GM18526 (cell line): Measurements from ENCODE around the gene CDK5RAP1.

Source experiments
- POLR2A ChIP-seq: IDR thresholded peaks from 3 replicates; pipeline ENCODE4 v1.6.1; 2011; ENCODE audit not compliant: insufficient read length; ENCODE audit errors: extremely low read depth

The CDK5RAP1 gene

GRCh38 chr20:33401921-33402369, 626 bp upstream of the CDK5RAP1 start:
- no peak for TF ChIP-seq POLR2A

- no peak for TF ChIP-seq POLR2A
Observed at GRCh38 chr20:33400812-33401183, 521 bp downstream of the CDK5RAP1 start.

DNA sequence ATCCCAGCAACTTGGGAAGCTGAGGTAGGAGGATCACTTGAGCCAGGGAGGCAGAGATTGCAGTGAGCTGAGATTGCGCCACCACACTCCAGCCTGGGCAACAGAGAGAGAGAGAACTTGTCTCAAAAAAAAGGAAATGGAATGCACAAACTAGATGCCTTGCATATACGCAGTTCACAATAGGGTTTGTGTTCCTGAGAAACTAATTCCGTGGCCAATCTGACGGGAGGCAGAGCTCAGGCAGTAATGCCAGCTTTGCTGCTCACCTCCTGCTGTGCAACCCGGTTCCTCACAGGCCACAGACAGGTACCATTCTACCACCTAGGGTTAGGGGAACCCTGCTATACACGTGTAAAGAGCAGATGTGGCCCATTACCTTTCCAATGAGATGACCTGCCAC, 1.4 kb downstream of the CDK5RAP1 start:
- TF ChIP-seq POLR2A = no peak

DNA sequence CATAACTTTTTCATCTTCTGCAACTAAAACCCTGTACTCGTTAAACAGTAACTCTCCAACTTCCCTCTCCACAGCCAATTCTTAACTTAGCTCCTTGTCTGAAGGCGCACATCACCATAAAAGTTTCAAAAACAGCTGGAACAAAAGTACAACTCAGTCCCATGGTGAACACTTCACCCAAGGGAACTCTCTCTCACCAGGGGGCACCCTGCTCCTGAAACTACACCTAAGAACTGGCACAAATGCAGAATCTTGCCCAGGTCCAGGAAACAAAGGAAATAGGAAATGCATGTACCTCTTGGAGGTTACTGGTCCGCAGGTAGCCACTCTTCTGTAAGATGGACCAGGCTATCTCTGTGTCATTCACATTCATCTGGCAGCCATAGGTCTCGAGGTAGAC, 6.6 kb downstream of the CDK5RAP1 start:
- no peak for TF ChIP-seq POLR2A

DNA sequence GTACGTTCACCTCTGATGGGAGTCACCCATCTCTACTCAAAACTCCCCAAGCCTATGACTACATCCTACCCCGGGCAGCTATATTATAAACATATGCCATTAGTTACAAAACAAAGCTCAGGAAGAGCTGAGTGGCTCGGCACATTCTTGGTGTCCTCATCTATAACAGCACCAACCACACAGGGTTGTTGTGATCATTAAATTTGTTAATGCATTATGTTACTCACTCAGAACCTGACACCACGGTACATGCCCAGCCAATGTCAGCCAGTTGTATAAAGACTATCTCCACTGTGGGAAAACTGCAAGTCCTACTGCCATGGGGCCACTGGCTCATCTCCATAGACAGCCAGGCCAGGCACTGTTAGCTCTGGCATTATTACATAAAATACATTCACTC, 7.7 kb downstream of the CDK5RAP1 start:
- no peak for TF ChIP-seq POLR2A

- no peak for TF ChIP-seq POLR2A
Observed at GRCh38 chr20:33391722-33392415, 9.4 kb downstream of the CDK5RAP1 start.

DNA sequence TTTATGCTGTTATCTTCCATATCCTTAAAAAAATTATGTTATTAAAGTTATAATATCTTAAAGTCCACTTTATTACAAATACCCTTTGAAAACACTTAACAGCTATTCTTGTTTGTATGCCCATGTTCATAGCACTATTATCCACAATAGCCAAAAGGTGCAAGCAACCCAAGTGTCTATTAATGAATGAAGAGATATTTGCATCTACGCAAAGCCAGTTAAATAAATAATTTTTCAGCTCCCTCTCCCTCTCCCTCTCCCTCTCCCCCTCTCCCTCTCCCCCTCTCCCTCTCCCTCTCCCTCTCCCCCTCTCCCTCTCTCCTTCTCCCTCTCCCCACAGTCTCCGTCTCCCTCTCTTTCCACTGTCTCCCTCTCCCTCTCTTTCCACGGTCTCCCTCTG, 13.1 kb downstream of the CDK5RAP1 start:
- no peak for TF ChIP-seq POLR2A

DNA sequence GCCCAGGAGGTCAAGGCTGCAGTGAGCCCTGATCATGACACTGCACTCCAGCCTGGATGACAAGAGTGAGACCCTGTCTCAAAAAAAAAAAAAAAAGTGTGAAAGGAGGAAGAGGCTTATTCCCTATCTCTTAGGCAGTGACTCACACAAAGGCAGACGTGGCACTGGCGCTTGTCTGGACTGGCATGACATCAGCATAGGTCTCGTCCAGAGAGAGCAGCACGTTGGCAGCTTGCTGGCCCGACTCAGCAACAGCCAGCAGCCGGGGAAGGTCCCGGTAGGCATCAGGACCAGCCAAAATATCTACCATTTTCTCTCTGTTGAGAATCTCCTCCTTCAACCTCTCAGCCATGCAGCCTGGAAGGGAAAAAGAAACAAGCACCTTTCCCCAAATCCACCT, 14.1 kb downstream of the CDK5RAP1 start:
- no peak for TF ChIP-seq POLR2A

DNA sequence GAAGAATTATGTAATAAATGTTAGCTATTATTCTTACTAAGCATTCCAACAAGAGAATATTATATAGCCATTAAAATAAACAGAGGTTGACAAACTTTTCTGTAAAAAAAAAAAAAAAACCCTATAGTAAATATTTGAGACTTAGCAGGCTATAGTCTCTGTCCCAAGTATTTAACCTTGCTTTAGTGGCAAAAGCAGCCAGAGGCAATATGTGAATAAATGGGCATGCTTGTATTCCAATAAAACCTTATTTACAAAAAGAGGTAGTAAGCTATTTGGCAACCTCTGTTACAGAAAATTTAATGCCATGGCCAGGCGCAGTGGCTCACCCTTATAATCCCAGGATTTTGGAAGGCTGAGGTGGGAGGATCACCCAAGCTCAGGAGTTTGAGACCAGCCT, 14.6 kb downstream of the CDK5RAP1 start:
- no peak for TF ChIP-seq POLR2A

DNA sequence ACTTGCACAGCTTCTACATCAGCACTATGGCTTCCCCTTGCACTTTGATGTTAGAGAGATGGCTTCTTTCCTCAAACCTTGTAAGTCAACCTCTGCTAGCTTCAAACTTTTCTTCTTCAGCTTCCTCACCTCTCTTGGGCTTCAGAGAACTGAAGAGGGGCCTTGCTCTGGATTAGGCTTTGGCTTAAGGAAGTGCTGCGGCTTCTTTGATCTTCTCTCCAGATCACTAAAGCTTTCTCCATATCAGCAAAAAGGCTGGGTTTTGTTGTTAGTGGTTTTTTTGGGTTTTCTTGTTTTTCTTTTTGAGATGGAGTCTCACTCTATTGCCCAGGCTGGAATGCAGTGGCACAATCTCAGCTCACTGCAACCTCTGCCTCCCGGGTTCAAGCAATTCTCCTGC, 24.0 kb downstream of the CDK5RAP1 start:
- TF ChIP-seq POLR2A = no peak

GRCh38 chr20:33373735-33374605, 27.3 kb downstream of the CDK5RAP1 start:
- TF ChIP-seq POLR2A = no peak

DNA sequence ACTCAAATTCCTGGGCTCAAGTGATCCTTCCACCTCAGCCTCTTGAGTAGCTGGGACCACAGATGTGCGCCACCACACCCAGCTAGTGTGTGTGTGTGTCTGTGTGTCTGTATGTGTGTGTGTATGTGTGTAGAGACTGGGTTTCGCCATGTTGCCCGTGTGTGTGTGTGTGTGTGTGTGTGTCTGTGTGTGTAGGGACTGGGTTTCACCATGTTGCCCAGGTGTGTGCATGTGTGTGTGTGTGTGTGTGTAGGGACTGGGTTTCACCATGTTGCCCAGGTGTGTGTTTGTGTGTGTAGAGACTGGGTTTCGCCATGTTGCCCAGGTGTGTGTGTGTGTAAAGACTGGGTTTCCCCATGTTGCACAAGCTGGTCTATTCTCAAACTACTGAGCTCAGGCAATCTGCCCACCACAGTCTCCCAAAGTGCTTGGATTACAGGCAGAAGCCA, 28.3 kb downstream of the CDK5RAP1 start:
- TF ChIP-seq POLR2A = no peak

GRCh38 chr20:33370291-33370690, 31.0 kb downstream of the CDK5RAP1 start:
- TF ChIP-seq POLR2A = no peak

DNA sequence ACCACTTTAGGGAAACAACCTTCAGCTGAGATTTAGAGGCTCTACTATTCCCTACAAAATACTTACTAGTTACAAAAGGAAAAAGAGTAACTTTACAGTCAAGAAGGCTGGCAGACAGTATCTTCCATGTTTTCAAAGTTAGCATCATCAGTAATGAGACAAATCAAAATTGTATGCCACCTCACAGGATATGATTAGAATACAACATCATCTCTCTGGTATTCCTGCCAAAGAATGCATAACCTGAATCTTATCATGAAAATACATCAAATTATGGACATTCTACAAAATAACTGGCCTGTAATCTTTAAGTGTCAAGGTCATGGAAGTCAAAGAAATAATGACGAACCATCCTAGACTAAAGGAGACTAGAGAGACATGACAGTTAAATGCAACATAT, 38.4 kb downstream of the CDK5RAP1 start:
- TF ChIP-seq POLR2A = no peak

DNA sequence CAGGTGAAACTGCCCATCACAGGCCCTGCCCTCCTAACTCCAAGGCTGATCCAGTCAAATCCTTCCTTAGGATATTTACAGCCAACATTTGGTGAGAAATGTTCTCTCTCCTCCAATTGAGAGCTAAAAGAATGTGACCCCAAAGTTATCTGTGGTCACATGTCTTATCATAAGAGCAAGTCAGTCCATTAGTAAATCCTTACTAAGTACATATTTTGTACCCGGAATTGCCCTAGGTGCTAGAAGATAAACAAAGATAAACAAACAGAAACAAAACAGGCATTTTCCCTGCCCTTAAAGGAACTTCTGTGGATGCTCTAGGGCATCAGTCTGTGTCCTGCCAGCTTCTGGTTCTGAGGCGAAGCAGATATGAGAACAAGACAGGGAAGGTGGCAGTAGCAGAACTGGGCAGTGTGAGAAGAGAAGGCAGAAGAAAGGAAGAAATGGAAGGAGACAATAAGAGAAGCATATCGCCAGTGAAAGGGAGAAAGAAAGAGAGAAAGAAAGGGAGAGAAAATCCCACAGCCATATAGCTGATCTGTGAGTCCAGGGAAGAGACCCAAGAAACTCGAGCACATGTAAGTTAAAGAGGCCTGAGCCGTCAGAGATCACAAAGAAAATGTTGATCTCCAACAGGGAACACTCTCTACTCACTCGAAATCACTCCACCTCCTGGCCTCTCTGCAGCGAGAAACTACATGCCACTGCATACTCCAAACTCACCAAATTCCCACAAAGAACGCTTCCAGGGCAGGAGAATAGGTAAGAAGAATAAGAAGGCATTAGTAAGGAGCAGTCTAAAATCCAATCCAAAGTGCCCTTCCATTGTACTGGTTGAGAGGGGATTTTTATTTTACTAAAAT, 41.7 kb downstream of the CDK5RAP1 start:
- TF ChIP-seq POLR2A = no peak

- TF ChIP-seq POLR2A = no peak
Observed at GRCh38 chr20:33353013-33353402, 48.3 kb downstream of the CDK5RAP1 start.
